NCI-H226 (cell line): ENCODE results near the gene PPP1R1B.

Experiments
- DNase-seq: peaks from one replicate; pipeline ENCODE4 v3.0.0-alpha.2; 2015

PPP1R1B gene

GRCh38 chr17:39658760-39659159, 32.0 kb downstream of the PPP1R1B start:
- DNase-seq = no peak

GRCh38 chr17:39659279-39660010, 32.7 kb downstream of the PPP1R1B start:
- DNase-seq = no peak

GRCh38 chr17:39660011-39660360, 33.2 kb downstream of the PPP1R1B start:
- no peak for DNase-seq

GRCh38 chr17:39660397-39661385, 33.9 kb downstream of the PPP1R1B start:
- no peak for DNase-seq

- no peak for DNase-seq
Observed at GRCh38 chr17:39661744-39662541, 35.2 kb downstream of the PPP1R1B start.

- DNase-seq = no peak
Observed at GRCh38 chr17:39662551-39663339, 36.0 kb downstream of the PPP1R1B start.

GRCh38 chr17:39663340-39663687, 36.6 kb downstream of the PPP1R1B start:
- no peak for DNase-seq

- DNase-seq = peak; percentile 64
Observed at GRCh38 chr17:39663688-39664580, 37.2 kb downstream of the PPP1R1B start.

- no peak for DNase-seq
Observed at GRCh38 chr17:39664581-39665561, 38.1 kb downstream of the PPP1R1B start, which contains the start of gene TCAP. Gene TCAP, plus strand, starts transcription at chr17:39665349. Its CDS starts 11 bp downstream, at chr17:39665360.

GRCh38 chr17:39665642-39666224, 39.0 kb downstream of the PPP1R1B start:
- no peak for DNase-seq

- no peak for DNase-seq
Observed at GRCh38 chr17:39666231-39666600, 39.5 kb downstream of the PPP1R1B start.

GRCh38 chr17:39666601-39667261, 40.0 kb downstream of the PPP1R1B start:
- DNase-seq = no peak

- no peak for DNase-seq
Observed at GRCh38 chr17:39667262-39667944, 40.7 kb downstream of the PPP1R1B start.

- peak; percentile 20 for DNase-seq
Observed at GRCh38 chr17:39667945-39668924, 41.5 kb downstream of the PPP1R1B start, which contains the start of gene PNMT. Gene PNMT, plus strand, starts transcription at chr17:39668453. Its CDS starts 23 bp downstream, at chr17:39668476.

- no peak for DNase-seq
Observed at GRCh38 chr17:39669897-39670735, 43.4 kb downstream of the PPP1R1B start.

- no peak for DNase-seq
Observed at GRCh38 chr17:39670746-39671145, 44.0 kb downstream of the PPP1R1B start.
